Muscle of back (tissue), 13 donors: ENCODE results near the gene MARCKSL1. TPM values are rescaled to one million over a fixed set of nuclear protein-coding genes. Genes with fewer than 3 reads are reported as not detected.

ENCODE experiments used
- DNase-seq, 3 donors: peaks; one replicate each; pipeline versions ENCODE4 v3.0.0 to v3.0.0-alpha.2; 2013
- long read RNA-seq, 9 donors: transcript quantifications; one replicate each; lab custom pipeline, GENCODE V29; 2026
- polyA plus RNA-seq, 10 donors: library from polyadenylated mRNA; unstranded; fragments of 120-200 nt; gene quantifications; one replicate each; pipeline ENCODE4 v1.2.1, GENCODE V29; 2013; ENCODE audit not compliant: insufficient read length in 10 of 10

Gene MARCKSL1, protein sequence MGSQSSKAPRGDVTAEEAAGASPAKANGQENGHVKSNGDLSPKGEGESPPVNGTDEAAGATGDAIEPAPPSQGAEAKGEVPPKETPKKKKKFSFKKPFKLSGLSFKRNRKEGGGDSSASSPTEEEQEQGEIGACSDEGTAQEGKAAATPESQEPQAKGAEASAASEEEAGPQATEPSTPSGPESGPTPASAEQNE
- polyA plus RNA-seq = 100 to 1,000 TPM; 129 to 217 (median 146) TPM
- long read RNA-seq, donor 1, transcript MARCKSL1-201 (2 exons, 1,699 nt) = major isoform, 79 of 79 reads
- long read RNA-seq, donor 1, partial matches to known transcripts = 0 of 79 reads
- long read RNA-seq, donor 1, other reads (novel, unspliced or antisense) = 0 of 79 reads
- long read RNA-seq, donor 2, transcript MARCKSL1-201 (2 exons, 1,699 nt) = major isoform, 65 of 70 reads
- long read RNA-seq, donor 2, partial matches to known transcripts = 0 of 70 reads
- long read RNA-seq, donor 2, other reads (novel, unspliced or antisense) = 5 of 70 reads
- long read RNA-seq, donor 3 = 0 reads
- long read RNA-seq, donor 4, transcript MARCKSL1-201 (2 exons, 1,699 nt) = major isoform, 44 of 108 reads
- long read RNA-seq, donor 4, partial matches to known transcripts = 64 of 108 reads
- long read RNA-seq, donor 4, other reads (novel, unspliced or antisense) = 0 of 108 reads
- long read RNA-seq, donor 5, transcript MARCKSL1-201 (2 exons, 1,699 nt) = major isoform, 149 of 159 reads
- long read RNA-seq, donor 5, partial matches to known transcripts = 0 of 159 reads
- long read RNA-seq, donor 5, other reads (novel, unspliced or antisense) = 10 of 159 reads
- long read RNA-seq, donor 6, transcript MARCKSL1-201 (2 exons, 1,699 nt) = major isoform, 84 of 84 reads
- long read RNA-seq, donor 6, partial matches to known transcripts = 0 of 84 reads
- long read RNA-seq, donor 6, other reads (novel, unspliced or antisense) = 0 of 84 reads
- long read RNA-seq, donor 7, transcript MARCKSL1-201 (2 exons, 1,699 nt) = major isoform, 65 of 65 reads
- long read RNA-seq, donor 7, partial matches to known transcripts = 0 of 65 reads
- long read RNA-seq, donor 7, other reads (novel, unspliced or antisense) = 0 of 65 reads
- long read RNA-seq, donor 8, transcript MARCKSL1-201 (2 exons, 1,699 nt) = major isoform, 71 of 71 reads
- long read RNA-seq, donor 8, partial matches to known transcripts = 0 of 71 reads
- long read RNA-seq, donor 8, other reads (novel, unspliced or antisense) = 0 of 71 reads
- long read RNA-seq, donor 9, transcript MARCKSL1-201 (2 exons, 1,699 nt) = major isoform, 15 of 15 reads
- long read RNA-seq, donor 9, partial matches to known transcripts = 0 of 15 reads
- long read RNA-seq, donor 9, other reads (novel, unspliced or antisense) = 0 of 15 reads

DNA sequence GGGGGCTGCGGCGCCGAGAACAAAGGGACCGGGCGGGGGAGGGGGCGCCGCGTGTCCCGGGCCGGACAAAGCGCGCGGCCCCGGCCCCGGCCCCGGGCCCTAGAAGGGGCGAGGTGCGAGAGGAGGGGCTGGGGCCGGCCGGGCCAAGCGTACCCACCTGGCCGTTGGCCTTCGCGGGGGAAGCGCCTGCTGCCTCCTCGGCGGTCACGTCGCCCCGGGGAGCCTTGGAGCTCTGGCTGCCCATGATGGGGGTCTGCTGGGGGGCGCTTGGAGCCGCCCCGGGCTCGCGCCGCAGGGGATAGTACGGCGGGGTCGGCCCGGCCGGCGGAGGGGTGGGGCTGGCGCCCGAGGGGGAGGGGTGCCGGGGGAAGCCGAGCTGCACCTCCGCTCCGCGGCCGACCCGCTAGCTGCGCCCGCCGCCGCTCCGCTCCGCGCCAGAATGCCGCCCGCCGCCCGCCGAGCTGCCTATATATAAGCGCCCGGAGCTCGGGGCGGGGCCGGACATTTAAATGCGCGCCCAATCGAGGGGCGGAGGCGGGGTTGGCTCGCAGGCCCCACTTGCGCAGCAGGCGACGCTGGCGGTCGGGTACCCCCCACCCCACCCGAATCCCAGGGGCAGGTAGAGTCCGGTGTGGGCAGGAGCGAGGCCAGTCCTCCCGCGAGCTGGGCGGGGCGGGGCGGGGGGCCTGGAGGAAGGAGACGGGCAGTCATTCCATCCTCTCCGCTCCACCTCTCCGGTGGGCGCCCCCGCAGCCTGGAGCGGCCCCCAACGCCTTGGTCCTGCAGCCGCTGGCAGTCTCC is at the start of gene MARCKSL1:
MARCKSL1 (minus strand) TSS at position 444 of the 801 bp plus-strand sequence; CDS start at position 244, 200 bp downstream.
- peak; percentile 72 to 92 (median 82) for DNase-seq

GRCh38 chr1:32380057-32380456 is 44.0 kb upstream of the MARCKSL1 start:
- DNase-seq = no peak

DNA sequence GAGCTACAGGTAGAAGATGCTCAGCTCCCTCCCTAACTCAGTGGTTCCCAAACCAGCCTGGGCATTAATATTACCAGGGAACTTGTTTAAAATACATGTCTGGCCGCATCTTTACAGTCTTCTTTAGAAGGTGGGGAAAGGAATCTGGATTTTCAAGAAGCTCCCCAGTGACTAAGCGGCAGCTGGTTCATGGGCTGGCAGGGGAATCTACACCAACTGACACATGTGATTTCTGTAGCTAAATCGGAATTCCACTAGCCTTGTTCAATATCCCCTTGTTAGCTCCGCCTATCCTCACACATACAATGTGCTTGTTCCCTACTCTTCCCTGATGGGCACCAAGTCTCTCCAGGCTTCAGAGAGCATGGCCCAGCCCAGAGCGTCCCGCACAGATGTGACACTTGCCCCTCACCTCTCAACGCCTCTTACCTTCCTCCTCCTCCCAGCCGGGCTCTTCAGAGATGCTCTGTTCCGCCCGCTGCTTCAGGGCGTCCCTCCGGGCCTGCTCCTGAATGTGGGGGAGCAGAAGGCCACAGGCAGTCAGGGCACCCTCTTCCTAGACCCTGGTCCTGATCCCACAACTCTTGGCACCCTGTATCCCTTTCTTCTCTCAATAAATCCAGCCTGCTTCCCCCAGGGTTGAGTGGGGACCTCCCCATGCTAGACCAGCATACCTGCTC is 41.6 kb upstream of the MARCKSL1 start:
- DNase-seq = no peak

GRCh38 chr1:32376199-32376598 is 40.2 kb upstream of the MARCKSL1 start:
- DNase-seq = no peak

DNA sequence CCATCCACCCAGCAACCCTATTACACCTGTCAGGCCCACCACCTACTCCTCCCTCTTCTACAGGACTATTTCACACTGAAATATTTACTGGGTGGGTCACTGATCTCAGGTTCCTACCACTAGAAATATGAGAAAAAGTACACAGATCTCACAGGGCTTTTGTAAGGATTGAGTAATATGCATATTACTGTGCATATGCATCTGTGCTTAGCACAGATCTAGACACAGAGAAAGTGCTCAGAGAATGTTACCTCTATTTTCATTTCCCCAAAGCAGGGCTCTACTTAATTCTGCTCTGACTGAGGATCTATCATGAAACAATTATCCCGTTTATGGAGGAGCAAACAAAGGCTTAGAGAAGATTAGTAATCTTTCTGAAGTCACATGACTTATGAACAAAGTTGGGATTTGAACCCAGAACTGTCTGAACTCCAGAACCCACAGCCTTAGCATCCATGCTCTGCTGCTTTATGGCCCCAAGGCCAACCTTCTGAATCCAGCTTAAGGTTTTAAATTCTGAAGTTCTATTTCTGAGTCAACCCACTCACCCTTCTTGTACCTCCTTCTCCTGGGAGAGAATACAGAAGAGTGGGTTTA is 38.1 kb upstream of the MARCKSL1 start:
- DNase-seq = no peak

GRCh38 chr1:32372149-32372756 is 36.2 kb upstream of the MARCKSL1 start:
- DNase-seq = no peak

- DNase-seq = no peak
These were observed 32.0 kb upstream of the MARCKSL1 start for GRCh38 chr1:32367912-32368635.

GRCh38 chr1:32365445-32365844 is 29.4 kb upstream of the MARCKSL1 start:
- no peak for DNase-seq

- DNase-seq = no peak
These were observed 28.8 kb upstream of the MARCKSL1 start for GRCh38 chr1:32364836-32365235.

DNA sequence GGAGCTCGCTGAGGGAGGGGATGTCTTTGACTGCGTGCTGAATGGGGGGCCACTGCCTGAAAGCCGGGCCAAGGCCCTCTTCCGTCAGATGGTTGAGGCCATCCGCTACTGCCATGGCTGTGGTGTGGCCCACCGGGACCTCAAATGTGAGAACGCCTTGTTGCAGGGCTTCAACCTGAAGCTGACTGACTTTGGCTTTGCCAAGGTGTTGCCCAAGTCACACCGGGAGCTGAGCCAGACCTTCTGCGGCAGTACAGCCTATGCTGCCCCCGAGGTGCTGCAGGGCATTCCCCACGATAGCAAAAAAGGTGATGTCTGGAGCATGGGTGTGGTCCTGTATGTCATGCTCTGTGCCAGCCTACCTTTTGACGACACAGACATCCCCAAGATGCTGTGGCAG is 27.7 kb upstream of the MARCKSL1 start:
- DNase-seq = no peak

GRCh38 chr1:32362474-32363313 is 26.7 kb upstream of the MARCKSL1 start, which contains the start of the genes FAM229A and TSSK3:
FAM229A (minus strand) TSS chr1:32362485; CDS start chr1:32362091, 394 bp downstream.
TSSK3 (plus strand) TSS chr1:32362539; CDS start chr1:32362702, 163 bp downstream.
- DNase-seq = no peak

GRCh38 chr1:32361674-32362473 is 25.8 kb upstream of the MARCKSL1 start:
- peak; percentile 32 to 81 (median 54) for DNase-seq

DNA sequence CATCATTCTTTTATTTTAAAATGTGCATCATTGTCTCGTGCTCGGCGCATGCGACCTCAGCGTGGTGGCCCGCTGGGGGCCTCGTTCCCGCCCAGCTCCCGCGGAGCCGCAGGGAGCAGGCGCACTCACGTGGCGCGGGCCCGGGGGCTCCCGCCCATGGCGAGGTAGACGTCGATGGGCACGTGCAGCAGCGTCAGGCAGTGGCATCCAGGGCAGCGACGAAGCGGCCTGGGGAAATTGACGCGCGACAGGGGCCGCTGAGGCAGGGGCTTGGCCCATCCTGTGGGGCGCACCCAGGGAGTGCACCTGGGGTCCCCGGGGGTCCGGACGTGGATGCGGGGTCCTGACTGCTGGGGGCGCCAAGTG is 25.3 kb upstream of the MARCKSL1 start:
- peak in 1 of 3 donors; percentile 46 for DNase-seq

DNA sequence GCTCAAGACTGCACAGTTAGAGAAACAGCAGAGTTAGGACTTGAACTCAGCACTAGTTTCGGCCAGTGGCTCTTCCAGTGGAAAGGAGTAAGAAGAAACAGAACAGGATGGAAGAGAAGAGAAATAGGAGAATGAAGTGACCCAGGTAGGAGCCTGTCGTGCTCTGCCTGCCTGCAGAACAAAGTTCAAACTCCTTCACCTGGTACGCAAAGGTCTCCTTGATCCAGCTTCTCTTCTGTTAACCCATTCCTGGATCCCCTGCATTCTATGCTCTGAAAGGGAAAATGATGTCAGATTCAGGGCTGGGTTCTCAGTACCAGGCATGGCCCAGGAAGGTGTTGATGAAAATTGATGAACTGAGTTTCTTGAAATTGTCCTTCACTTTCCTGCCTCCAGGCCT is 22.4 kb upstream of the MARCKSL1 start:
- no peak for DNase-seq

DNA sequence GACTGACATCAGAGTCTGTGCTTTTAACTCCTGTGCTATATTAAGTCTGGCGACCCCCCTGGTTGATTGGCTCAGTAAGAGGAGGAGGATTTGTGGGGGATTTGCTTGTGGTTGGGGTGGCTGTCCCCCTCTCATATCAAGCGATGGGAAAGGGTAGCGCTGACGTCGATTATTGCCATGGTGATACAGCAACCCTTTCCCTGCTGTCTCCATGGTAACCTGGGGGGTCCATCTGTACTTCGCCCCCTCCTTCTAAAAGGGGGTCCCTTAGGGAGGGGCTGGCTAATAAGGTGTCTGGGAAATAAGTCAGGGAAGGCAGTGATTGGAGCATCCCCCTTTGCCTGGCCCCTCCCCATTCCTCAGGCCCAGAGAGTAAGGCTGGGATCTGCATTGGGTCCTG is 21.6 kb upstream of the MARCKSL1 start:
- DNase-seq = no peak

- DNase-seq = no peak
These were observed 20.4 kb upstream of the MARCKSL1 start for GRCh38 chr1:32356478-32356877.
